GM19324 (cell line): ENCODE data around the gene KHSRP.
"Not testable (repeated sequence)": the region's sequence is repeated elsewhere in the genome, so short reads cannot be mapped to it uniquely, and the experiment has no call there.

Experiments used
- ATAC-seq: cut with Tn5 transposase; IDR thresholded peaks from one replicate; pipeline ENCODE4 v1.9.1; 2021; ENCODE audit warnings: mild to moderate bottlenecking, moderate library complexity; ENCODE audit not compliant: unreplicated experiment, low FRiP score

The KHSRP gene

GRCh38 chr19:6418562-6418932, 6.1 kb downstream of the KHSRP start:
- ATAC-seq: no peak

- ATAC-seq: no peak
Measured at GRCh38 chr19:6417713-6418561, 6.7 kb downstream of the KHSRP start.

GRCh38 chr19:6416658-6417405, 7.8 kb downstream of the KHSRP start:
- ATAC-seq: no peak

GRCh38 chr19:6415591-6416190, 8.9 kb downstream of the KHSRP start:
- ATAC-seq: no peak

GRCh38 chr19:6414793-6415590, 9.6 kb downstream of the KHSRP start:
- no peak for ATAC-seq

GRCh38 chr19:6413721-6414643, 10.6 kb downstream of the KHSRP start:
- no peak for ATAC-seq

- ATAC-seq: no peak
Measured at GRCh38 chr19:6413291-6413690, 11.3 kb downstream of the KHSRP start.

GRCh38 chr19:6412447-6413091, 12.0 kb downstream of the KHSRP start:
- no peak for ATAC-seq

GRCh38 chr19:6412061-6412446, 12.6 kb downstream of the KHSRP start:
- ATAC-seq: no peak

GRCh38 chr19:6409346-6409745, 15.3 kb downstream of the KHSRP start:
- ATAC-seq: no peak

- no peak for ATAC-seq
Measured at GRCh38 chr19:6406401-6406800, 18.2 kb downstream of the KHSRP start.

- no peak for ATAC-seq
Measured at GRCh38 chr19:6402837-6403608, 21.6 kb downstream of the KHSRP start.

- no peak for ATAC-seq
Measured at GRCh38 chr19:6402058-6402457, 22.6 kb downstream of the KHSRP start.

- not testable (repeated sequence) for ATAC-seq
Measured at GRCh38 chr19:6400062-6400944, 24.3 kb downstream of the KHSRP start.

- no peak for ATAC-seq
Measured at GRCh38 chr19:6396305-6396704, 28.3 kb downstream of the KHSRP start.

GRCh38 chr19:6394831-6395230, 29.8 kb downstream of the KHSRP start:
- ATAC-seq: no peak

- no peak for ATAC-seq
Measured at GRCh38 chr19:6393983-6394412, 30.6 kb downstream of the KHSRP start.
